ENCODE measurements around the gene PMVK.

The PMVK gene

GRCh38 chr1:154945962-154946850 is 9.7 kb upstream of the PMVK start:
- DNase-seq (ENCODE audit: low spot score) = no peak

- no peak for DNase-seq (ENCODE audit: low spot score)
Measured at GRCh38 chr1:154945160-154945961, 8.8 kb upstream of the PMVK start.

GRCh38 chr1:154944401-154945159 is 8.1 kb upstream of the PMVK start:
- no peak for DNase-seq (ENCODE audit: low spot score)

GRCh38 chr1:154943649-154944400 is 7.3 kb upstream of the PMVK start:
- DNase-seq (ENCODE audit: low spot score) = peak; percentile 85

GRCh38 chr1:154941333-154942013 is 5.0 kb upstream of the PMVK start:
- DNase-seq (ENCODE audit: low spot score) = no peak

GRCh38 chr1:154940651-154941194 is 4.2 kb upstream of the PMVK start:
- no peak for DNase-seq (ENCODE audit: low spot score)

GRCh38 chr1:154940213-154940560 is 3.7 kb upstream of the PMVK start:
- DNase-seq (ENCODE audit: low spot score) = no peak

- no peak for DNase-seq (ENCODE audit: low spot score)
Measured at GRCh38 chr1:154938604-154939399, 2.3 kb upstream of the PMVK start.

- DNase-seq (ENCODE audit: low spot score) = no peak
Measured at GRCh38 chr1:154937988-154938386, 1.5 kb upstream of the PMVK start.

GRCh38 chr1:154937085-154937987 is 817 bp upstream of the PMVK start:
- DNase-seq (ENCODE audit: low spot score) = peak; percentile 95

GRCh38 chr1:154935749-154936554 is 567 bp downstream of the PMVK start:
- no peak for DNase-seq (ENCODE audit: low spot score)

GRCh38 chr1:154934358-154934948 is 2.1 kb downstream of the PMVK start:
- no peak for DNase-seq (ENCODE audit: low spot score)

GRCh38 chr1:154931940-154932487 is 4.5 kb downstream of the PMVK start:
- no peak for DNase-seq (ENCODE audit: low spot score)

- DNase-seq (ENCODE audit: low spot score) = peak; percentile 10
Measured at GRCh38 chr1:154926201-154926600, 10.3 kb downstream of the PMVK start.

- peak; percentile 21 for DNase-seq (ENCODE audit: low spot score)
Measured at GRCh38 chr1:154925335-154926170, 11.0 kb downstream of the PMVK start.

- DNase-seq (ENCODE audit: low spot score) = no peak
Measured at GRCh38 chr1:154923695-154924094, 12.8 kb downstream of the PMVK start.
